Stimulated activated CD8-positive, alpha-beta memory T cell treated with anti-CD3 and anti-CD28 coated beads, Interleukin-15, amount 100 ng/mL, for 4 hours (primary cell): ENCODE measurements around the gene RNASE11.
"Not testable (repeated sequence)": the region's sequence is repeated elsewhere in the genome, so short reads cannot be mapped to it uniquely, and the experiment has no call there.

Source experiments
- DNase-seq, 2 donors: peaks; one replicate each; pipeline ENCODE4 v3.0.0-alpha.2; 2020; ENCODE audit warnings: low read depth in 2 of 2

Gene RNASE11

GRCh38 chr14:20587489-20588154, at the start of gene RNASE11:
Gene RNASE11, minus strand, starts transcription at chr14:20588001.
- no peak for DNase-seq

- no peak for DNase-seq
These were observed 45.3 kb upstream of the RNASE11 start for GRCh38 chr14:20632831-20633691.

- DNase-seq, result no peak
These were observed 44.6 kb upstream of the RNASE11 start for GRCh38 chr14:20632448-20632830.

GRCh38 chr14:20631880-20632389, 44.1 kb upstream of the RNASE11 start:
- DNase-seq, result no peak

GRCh38 chr14:20631023-20631879, 43.5 kb upstream of the RNASE11 start:
- no peak for DNase-seq

GRCh38 chr14:20630340-20631022, 42.7 kb upstream of the RNASE11 start:
- DNase-seq, result no peak

GRCh38 chr14:20628063-20628854, 40.5 kb upstream of the RNASE11 start:
- DNase-seq, result no peak

- no peak for DNase-seq
These were observed 39.7 kb upstream of the RNASE11 start for GRCh38 chr14:20627346-20628027.

- DNase-seq, result no peak
These were observed 38.5 kb upstream of the RNASE11 start for GRCh38 chr14:20626274-20626673.

GRCh38 chr14:20624495-20625070, 36.8 kb upstream of the RNASE11 start:
- no peak for DNase-seq

- no peak for DNase-seq
These were observed 36.0 kb upstream of the RNASE11 start for GRCh38 chr14:20623798-20624197.

- no peak for DNase-seq
These were observed 35.1 kb upstream of the RNASE11 start for GRCh38 chr14:20622816-20623291.

- no peak for DNase-seq
These were observed 33.1 kb upstream of the RNASE11 start for GRCh38 chr14:20620798-20621478.

GRCh38 chr14:20619688-20620087, 31.9 kb upstream of the RNASE11 start:
- DNase-seq, result not testable (repeated sequence)

GRCh38 chr14:20618271-20618749, 30.5 kb upstream of the RNASE11 start:
- no peak for DNase-seq

GRCh38 chr14:20617138-20618003, 29.6 kb upstream of the RNASE11 start:
- DNase-seq, result no peak

- no peak for DNase-seq
These were observed 28.2 kb upstream of the RNASE11 start for GRCh38 chr14:20615996-20616395.
